GM10248 (cell line): ENCODE measurements around the gene ICAM5.

Experiments
- CTCF ChIA-PET: fragments of 300-600 bp; sonication (Branson Sonifier 250); formaldehyde crosslinking; extraction: SDS; loops from one replicate; lab custom pipeline; 2021; ENCODE audit warnings: antibody characterized with exemption; lab: Yijun Ruan, JAX
- POLR2A ChIA-PET: fragments of 350-650 bp; sonication (Branson Sonifier 250); formaldehyde crosslinking; extraction: SDS; loops from one replicate; lab custom pipeline; 2020; ENCODE audit warnings: antibody characterized with exemption; lab: Yijun Ruan, JAX
- DNase-seq: peaks from one replicate; pipeline ENCODE4 v3.0.0; 2012; ENCODE audit errors: extremely low spot score
- CTCF ChIP-seq: IDR thresholded peaks from 2 replicates; pipeline ENCODE4 v1.5.1; 2012; ENCODE audit warnings: mild to moderate bottlenecking, low read depth; ENCODE audit errors: extremely low read depth, missing control alignments, control extremely low read depth

ICAM5 gene

GRCh38 chr19:10338940-10339339 is 49.2 kb downstream of the ICAM5 start:
- ChIA-PET POLR2A (no interaction called here), CTCF (no interaction called here)
- no peak for DNase-seq
- TF ChIP-seq CTCF: no peak

GRCh38 chr19:10339380-10339960 is 49.7 kb downstream of the ICAM5 start, which contains the start of gene ICAM3:
TSS of gene ICAM3 (minus strand) at chr19:10339624. CDS start at chr19:10339614, 10 bp downstream.
- DNase-seq: peak; percentile 79
- ChIA-PET CTCF (no interaction called here), POLR2A (no interaction called here)
- TF ChIP-seq CTCF: no peak

- no peak for DNase-seq
- POLR2A ChIA-PET: no interaction called here
- no peak for TF ChIP-seq CTCF
- CTCF ChIA-PET: interaction anchor here (1.0 to 1.3 kb wide), 2 partner anchors 16 to 32 kb away, joined by 3 read pairs; no protein-coding TSS in a partner anchor
Observed at GRCh38 chr19:10339977-10340376, 50.2 kb downstream of the ICAM5 start.

GRCh38 chr19:10343495-10343894 is 53.7 kb downstream of the ICAM5 start:
- DNase-seq: no peak
- CTCF ChIA-PET: interaction anchor here (1.5 to 1.7 kb wide), 2 partner anchors 45 to 72 kb away, joined by 4 to 5 read pairs; partner anchors contain the start of gene ICAM1

GRCh38 chr19:10344780-10345179 is 55.0 kb downstream of the ICAM5 start:
- no peak for TF ChIP-seq CTCF
- ChIA-PET CTCF (interaction anchor here (0.8 to 1.9 kb wide), 4 partner anchors 35 to 317 kb away, joined by 3 to 8 read pairs (median 4); no protein-coding TSS in a partner anchor), POLR2A (interaction anchor here (0.7 to 1.1 kb wide), 3 partner anchors 18 to 74 kb away, joined by 3 to 5 read pairs (median 4); partner anchors contain the start of gene TYK2)
- DNase-seq: no peak

More at GRCh38 chr19:10343495-10343894, 53.7 kb downstream of the ICAM5 start:
- TF ChIP-seq CTCF: no peak
- POLR2A ChIA-PET: no interaction called here
